Activated CD4-positive, alpha-beta T cell treated with anti-CD3 and anti-CD28 coated beads, Interleukin-2, Interleukin-6, amounts not matched to agents 100 ng/mL and 50 ng/mL, durations not matched to agents 16 hours and 8 hours (primary cell): ENCODE data around the gene ACTL8.

Source experiments
- DNase-seq: peaks from one replicate; pipeline ENCODE4 v3.0.0-alpha.2; 2020

Gene ACTL8

GRCh38 chr1:17773591-17774326, 18.6 kb downstream of the ACTL8 start:
- no peak for DNase-seq

GRCh38 chr1:17774452-17774851, 19.3 kb downstream of the ACTL8 start:
- DNase-seq: no peak

GRCh38 chr1:17775796-17776195, 20.7 kb downstream of the ACTL8 start:
- DNase-seq: no peak

GRCh38 chr1:17776426-17776825, 21.3 kb downstream of the ACTL8 start:
- no peak for DNase-seq

- DNase-seq: no peak
Observed at GRCh38 chr1:17777330-17777729, 22.2 kb downstream of the ACTL8 start.

- DNase-seq: no peak
Observed at GRCh38 chr1:17777818-17778217, 22.7 kb downstream of the ACTL8 start.

GRCh38 chr1:17780916-17781315, 25.8 kb downstream of the ACTL8 start:
- DNase-seq: no peak

GRCh38 chr1:17789926-17790325, 34.8 kb downstream of the ACTL8 start:
- DNase-seq: no peak

- DNase-seq: no peak
Observed at GRCh38 chr1:17790383-17791054, 35.4 kb downstream of the ACTL8 start.

GRCh38 chr1:17791055-17791390, 35.9 kb downstream of the ACTL8 start:
- DNase-seq: no peak

- no peak for DNase-seq
Observed at GRCh38 chr1:17791480-17791879, 36.3 kb downstream of the ACTL8 start.

GRCh38 chr1:17792421-17792820, 37.3 kb downstream of the ACTL8 start:
- DNase-seq: no peak

GRCh38 chr1:17795081-17795809, 40.1 kb downstream of the ACTL8 start:
- no peak for DNase-seq

GRCh38 chr1:17795836-17796645, 40.9 kb downstream of the ACTL8 start:
- DNase-seq: no peak

GRCh38 chr1:17797478-17797877, 42.3 kb downstream of the ACTL8 start:
- no peak for DNase-seq

GRCh38 chr1:17798011-17798410, 42.9 kb downstream of the ACTL8 start:
- no peak for DNase-seq

- no peak for DNase-seq
Observed at GRCh38 chr1:17798799-17799382, 43.8 kb downstream of the ACTL8 start.

GRCh38 chr1:17799642-17800041, 44.5 kb downstream of the ACTL8 start:
- no peak for DNase-seq

- no peak for DNase-seq
Observed at GRCh38 chr1:17802164-17802563, 47.0 kb downstream of the ACTL8 start.

GRCh38 chr1:17802945-17803344, 47.8 kb downstream of the ACTL8 start:
- no peak for DNase-seq

GRCh38 chr1:17805869-17806684, 50.9 kb downstream of the ACTL8 start:
- no peak for DNase-seq

GRCh38 chr1:17808816-17809215, 53.7 kb downstream of the ACTL8 start:
- DNase-seq: no peak
